Spleen (tissue), 11 donors: ENCODE measurements around the gene ALDH1B1. TPM values are rescaled to one million over a fixed set of nuclear protein-coding genes. Genes with fewer than 3 reads are reported as not detected.

Experiments used
- DNase-seq: peaks from one replicate; pipeline ENCODE4 v3.0.0-alpha.2; 2020
- H3K27ac ChIP-seq, 8 donors: fragments of 200-600 bp; sonication (generic) in 7 of 8; 1 replicate in 4 of 8; 2 replicates in 4 of 8; pipeline versions ENCODE4 v1.5.0 to v1.8.0; 2016 to 2021; ENCODE audit warnings: inconsistent platforms in 4 of 8, mild to moderate bottlenecking in 4 of 8, moderate library complexity in 1 of 8
- H3K27me3 ChIP-seq, 7 donors: fragments of 200-600 bp; sonication (generic) in 6 of 7; replicated peaks in 1 of 7; 1 replicate in 4 of 7; 2 replicates in 3 of 7; pipeline versions ENCODE4 v1.5.0 to v1.8.0; 2016 to 2021; ENCODE audit warnings: inconsistent platforms in 3 of 7, mild to moderate bottlenecking in 1 of 7
- H3K36me3 ChIP-seq, 6 donors: fragments of 200-600 bp; sonication (generic) in 5 of 6; 1 replicate in 4 of 6; 2 replicates in 2 of 6; pipeline versions ENCODE4 v1.5.0 to v1.8.0; 2016 to 2021; ENCODE audit warnings: inconsistent platforms in 2 of 6
- H3K4me1 ChIP-seq, 6 donors: fragments of 200-600 bp; sonication (generic) in 5 of 6; 1 replicate in 3 of 6; 2 replicates in 3 of 6; pipeline versions ENCODE4 v1.5.0 to v1.8.0; 2016 to 2021; ENCODE audit warnings: inconsistent platforms in 3 of 6
- H3K4me3 ChIP-seq, 8 donors: fragments of 200-600 bp; sonication (generic) in 7 of 8; 1 replicate in 4 of 8; 2 replicates in 4 of 8; pipeline versions ENCODE4 v1.5.0 to v1.8.0; 2016 to 2021; ENCODE audit warnings: inconsistent platforms in 4 of 8, mild to moderate bottlenecking in 4 of 8, moderate library complexity in 2 of 8
- H3K9me3 ChIP-seq, 8 donors: fragments of 200-600 bp; sonication (generic) in 7 of 8; 1 replicate in 4 of 8; 2 replicates in 4 of 8; pipeline versions ENCODE4 v1.5.0 to v1.8.0; 2016 to 2021; ENCODE audit warnings: inconsistent platforms in 4 of 8
- POLR2A ChIP-seq, 3 donors: fragments of 450-650 bp; IDR thresholded peaks; one replicate each; pipeline ENCODE4 v1.5.1; 2017; ENCODE audit warnings: antibody characterized with exemption in 3 of 3, mild to moderate bottlenecking in 1 of 3
- POLR2AphosphoS5 ChIP-seq, 3 donors: sonication (generic); formaldehyde crosslinking; IDR thresholded peaks; one replicate each; pipeline ENCODE4 v1.5.1; 2017; ENCODE audit warnings: antibody characterized with exemption in 3 of 3
- WGBS, 5 donors: extraction: QIAGEN DNeasy Blood & Tissue Kit in 3 of 5; methylation state at CpG; one replicate each; pipeline versions ENCODE4 v1.1.5 to v1.1.7; 2013 to 2018; 5-methylcytosine and 5-hydroxymethylcytosine counted together
- intact Hi-C: fragments of 100-400 bp; cut with DNase I; formaldehyde crosslinking; loops from one replicate; pipeline ENCODE4 v1.15.0; 2023; ENCODE audit warnings: low total_unique reads
- polyA plus RNA-seq, 3 donors: library from polyadenylated mRNA; stranded (reverse); fragments of 200-250 nt; gene quantifications; one replicate each; pipeline ENCODE4 v1.2.1, GENCODE V29; 2013
- total RNA-seq, 7 donors: library from RNA; depleted of rRNA in 3 of 7; stranded (reverse); fragments of >200 nt in 3 of 7; fragmentation: NEBNext Ultra II Directional in 4 of 7; extraction: Animal tissue kit (Norgen Biotek cat#: 25700) in 4 of 7; gene quantifications; one replicate each; pipeline versions ENCODE4 v1.1.0 to v1.2.1, GENCODE V29; 2016 to 2021
- TF ChIP-seq, protein P1 (sequence below), 11 experiments: fragments of 200-600 bp in 7 of 11; fragments of 450-650 bp in 4 of 11; sonication (generic) in 4 of 11; IDR thresholded peaks in 8 of 11; conservative IDR thresholded peaks in 3 of 11; 1 replicate in 7 of 11; 2 replicates in 4 of 11; pipeline versions ENCODE4 v1.4.0 to v1.8.0; 2016 to 2021; ENCODE audit warnings: antibody characterized with exemption in 11 of 11, inconsistent platforms in 4 of 11, mild to moderate bottlenecking in 1 of 11
- donor health status: healthy with polysubstance abuse.
- donor health status: DM: no; HTN: no; CAD: no; lungs with moderate emphysema.
- donor health status: DM: no; HTN: no; CAD: no.
- donor health status: Bipolar disorder and iron deficiency.
- donor health status: healthy.
- donor health status: DM: no; HTN: no; CAD: no.
- donor health status: DM: yes; HTN: yes; CAD: no.

ALDH1B1 gene
- total and polyA plus RNA-seq, 10 donors: 4.0 to 14.7 (median 8.3) TPM

GRCh38 chr9:38423973-38424843 is 31.7 kb downstream of the ALDH1B1 start, which contains the start of gene IGFBPL1:
TSS of gene IGFBPL1 (minus strand) at chr9:38424454. CDS start at chr9:38424424, 30 bp downstream.
- intact Hi-C loops: no loop called here
- H3K36me3 ChIP-seq: no peaks in the 10 kb centered on the region
- DNase-seq: no peak
- H3K27me3 ChIP-seq: peaks cover 0 to 83% (median 30%) of the 10 kb centered on the region in 7 donors
- no peak within 1 kb of the TSS for H3K27ac ChIP-seq
- peak within 1 kb of the TSS in 7 of 8 donors; percentile 8 to 65 (median 23) for H3K4me3 ChIP-seq
- no peaks in the 10 kb centered on the region for H3K9me3 ChIP-seq
- TF ChIP-seq, protein P1, sequence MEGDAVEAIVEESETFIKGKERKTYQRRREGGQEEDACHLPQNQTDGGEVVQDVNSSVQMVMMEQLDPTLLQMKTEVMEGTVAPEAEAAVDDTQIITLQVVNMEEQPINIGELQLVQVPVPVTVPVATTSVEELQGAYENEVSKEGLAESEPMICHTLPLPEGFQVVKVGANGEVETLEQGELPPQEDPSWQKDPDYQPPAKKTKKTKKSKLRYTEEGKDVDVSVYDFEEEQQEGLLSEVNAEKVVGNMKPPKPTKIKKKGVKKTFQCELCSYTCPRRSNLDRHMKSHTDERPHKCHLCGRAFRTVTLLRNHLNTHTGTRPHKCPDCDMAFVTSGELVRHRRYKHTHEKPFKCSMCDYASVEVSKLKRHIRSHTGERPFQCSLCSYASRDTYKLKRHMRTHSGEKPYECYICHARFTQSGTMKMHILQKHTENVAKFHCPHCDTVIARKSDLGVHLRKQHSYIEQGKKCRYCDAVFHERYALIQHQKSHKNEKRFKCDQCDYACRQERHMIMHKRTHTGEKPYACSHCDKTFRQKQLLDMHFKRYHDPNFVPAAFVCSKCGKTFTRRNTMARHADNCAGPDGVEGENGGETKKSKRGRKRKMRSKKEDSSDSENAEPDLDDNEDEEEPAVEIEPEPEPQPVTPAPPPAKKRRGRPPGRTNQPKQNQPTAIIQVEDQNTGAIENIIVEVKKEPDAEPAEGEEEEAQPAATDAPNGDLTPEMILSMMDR (IDR thresholded peaks at IDR 0.05 in 8 of 11, conservative IDR thresholded peaks at IDR 0.05 in 3 of 11): no peak
- TF ChIP-seq POLR2AphosphoS5 (IDR thresholded peaks at IDR 0.05) (no peak), POLR2A (IDR thresholded peaks at IDR 0.05) (no peak)
- peaks cover 0 to 17% (median 9%) of the 10 kb centered on the region in 6 donors for H3K4me1 ChIP-seq
- WGBS, 5 donors: 2 to 8% (median 4%) methylated on average over 49 to 115 of the region's 115 CpGs

DNA sequence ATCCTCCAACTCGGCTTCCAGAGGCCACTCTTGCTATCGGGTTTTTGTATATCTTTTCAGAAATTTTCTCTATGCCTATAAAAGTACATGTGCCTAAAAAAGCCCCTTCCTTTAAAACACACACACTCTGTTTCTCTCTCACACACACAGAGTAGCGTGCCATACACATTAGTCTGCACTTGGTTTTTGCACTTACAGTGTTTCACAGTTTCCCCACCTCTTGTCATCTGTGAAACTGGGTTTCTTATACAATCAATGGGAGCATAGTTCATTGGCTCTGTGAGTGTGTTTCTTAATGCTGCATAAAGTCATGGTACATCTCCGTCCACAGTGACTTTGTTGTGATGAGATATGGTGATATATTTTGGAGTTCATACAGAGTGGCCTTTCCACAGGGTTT is 32.4 kb downstream of the ALDH1B1 start:
- no peak for TF ChIP-seq POLR2A (IDR thresholded peaks at IDR 0.05)
- Histone ChIP-seq H3K4me1 (peaks cover 0 to 17% (median 9%) of the 10 kb centered on the region in 6 donors), H3K36me3 (no peaks in the 10 kb centered on the region), H3K27ac (no peak overlapping the region), H3K9me3 (no peaks in the 10 kb centered on the region), H3K4me3 (no peak overlapping the region), H3K27me3 (peaks cover 0 to 82% (median 30%) of the 10 kb centered on the region in 7 donors)
- WGBS, 5 donors: 76 to 86% (median 82%) methylated on average over 4 of the region's 4 CpGs
- DNase-seq: no peak
- intact Hi-C loops: no loop called here

DNA sequence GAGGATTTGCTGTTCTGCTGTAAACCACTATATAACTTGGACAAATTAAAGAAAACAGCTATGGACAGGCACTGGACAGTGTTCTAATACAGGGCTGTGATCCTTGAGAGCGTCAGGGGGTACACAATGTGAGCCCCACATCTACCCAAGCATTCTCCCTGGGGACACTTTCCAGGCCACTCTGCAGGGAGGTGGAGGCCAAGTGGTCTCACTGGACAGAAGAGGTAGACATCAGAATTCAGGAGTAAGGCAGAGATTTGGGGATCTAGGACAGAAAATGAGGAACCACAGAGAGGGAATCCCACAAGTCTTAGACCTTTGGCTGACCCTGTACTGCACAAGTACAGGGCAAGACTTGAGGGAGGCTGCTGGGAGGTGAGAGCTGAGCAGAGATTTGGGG is 35.6 kb downstream of the ALDH1B1 start:
- H3K4me1 ChIP-seq: peaks cover 0 to 20% (median 11%) of the 10 kb centered on the region in 6 donors
- H3K9me3 ChIP-seq: no peaks in the 10 kb centered on the region
- no peak overlapping the region for H3K4me3 ChIP-seq
- no peak for DNase-seq
- no peak for TF ChIP-seq POLR2AphosphoS5 (IDR thresholded peaks at IDR 0.05)
- TF ChIP-seq POLR2A (IDR thresholded peaks at IDR 0.05): no peak
- TF ChIP-seq, protein P1 (IDR thresholded peaks at IDR 0.05 in 8 of 11, conservative IDR thresholded peaks at IDR 0.05 in 3 of 11): no peak
- intact Hi-C loops: no loop called here
- WGBS, 5 donors: 82 to 95% (median 83%) methylated on average over 1 of the region's 1 CpG
- H3K27ac ChIP-seq: no peak overlapping the region
- H3K27me3 ChIP-seq: peaks cover 0 to 50% (median 25%) of the 10 kb centered on the region in 7 donors
- no peaks in the 10 kb centered on the region for H3K36me3 ChIP-seq

DNA sequence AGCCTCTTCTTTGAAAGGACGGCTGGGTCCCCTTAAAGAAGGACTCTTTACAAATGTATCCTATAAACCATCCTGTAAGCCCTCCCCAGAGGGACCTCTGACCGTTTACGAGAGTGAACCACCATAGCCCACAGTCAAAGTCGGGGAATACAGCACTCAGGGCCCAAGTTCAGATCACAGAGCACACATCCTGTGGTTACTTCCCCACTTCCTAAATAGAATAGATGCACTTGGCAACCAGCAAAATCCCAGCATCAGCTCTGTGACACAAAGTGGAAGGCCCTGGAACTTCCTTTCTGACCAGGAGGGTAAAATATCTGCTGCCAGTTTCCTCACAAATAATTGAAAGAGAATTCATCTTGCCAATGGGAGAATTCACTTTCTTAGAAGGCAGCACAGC is 38.6 kb downstream of the ALDH1B1 start:
- Histone ChIP-seq H3K9me3 (no peaks in the 10 kb centered on the region), H3K4me3 (no peak overlapping the region), H3K36me3 (no peaks in the 10 kb centered on the region), H3K4me1 (peaks cover 0 to 7% (median 0%) of the 10 kb centered on the region in 6 donors), H3K27ac (no peak overlapping the region), H3K27me3 (peaks cover 0 to 20% (median 0%) of the 10 kb centered on the region in 7 donors)
- TF ChIP-seq POLR2A (IDR thresholded peaks at IDR 0.05) (no peak), POLR2AphosphoS5 (IDR thresholded peaks at IDR 0.05) (no peak)
- TF ChIP-seq, protein P1 (IDR thresholded peaks at IDR 0.05 in 8 of 11, conservative IDR thresholded peaks at IDR 0.05 in 3 of 11): no peak
- 8 to 34% (median 15%) methylated on average over 4 of the region's 4 CpGs for whole genome bisulfite sequencing, 5 donors
- intact Hi-C loops: no loop called here
- no peak for DNase-seq
